ENCODE data around the gene PHF13.
"Not testable (repeated sequence)": the region's sequence is repeated elsewhere in the genome, so short reads cannot be mapped to it uniquely, and the experiment has no call there.

PHF13 gene

GRCh38 chr1:6587261-6588005 is 26.1 kb upstream of the PHF13 start:
- no peak for DNase-seq

- no peak for DNase-seq
These were observed 25.2 kb upstream of the PHF13 start for GRCh38 chr1:6588128-6588892.

GRCh38 chr1:6588893-6589520 is 24.5 kb upstream of the PHF13 start:
- no peak for DNase-seq

- DNase-seq = no peak
These were observed 23.5 kb upstream of the PHF13 start for GRCh38 chr1:6590046-6590445.

- no peak for DNase-seq
These were observed 22.3 kb upstream of the PHF13 start for GRCh38 chr1:6591222-6591621.

- DNase-seq = no peak
These were observed 21.9 kb upstream of the PHF13 start for GRCh38 chr1:6591644-6592043.

GRCh38 chr1:6592441-6592840 is 21.1 kb upstream of the PHF13 start:
- no peak for DNase-seq

- no peak for DNase-seq
These were observed 20.5 kb upstream of the PHF13 start for GRCh38 chr1:6592865-6593593.

- no peak for DNase-seq
These were observed 19.7 kb upstream of the PHF13 start for GRCh38 chr1:6593810-6594209.

- no peak for DNase-seq
These were observed 18.4 kb upstream of the PHF13 start for GRCh38 chr1:6594977-6595740.

GRCh38 chr1:6596351-6596750 is 17.2 kb upstream of the PHF13 start:
- no peak for DNase-seq

- no peak for DNase-seq
These were observed 16.4 kb upstream of the PHF13 start for GRCh38 chr1:6596886-6597776.

GRCh38 chr1:6597777-6598131 is 15.8 kb upstream of the PHF13 start:
- no peak for DNase-seq

GRCh38 chr1:6599141-6599975 is 14.2 kb upstream of the PHF13 start:
- peak; percentile 78 for DNase-seq

GRCh38 chr1:6599991-6600390 is 13.5 kb upstream of the PHF13 start:
- not testable (repeated sequence) for DNase-seq

- no peak for DNase-seq
These were observed 13.0 kb upstream of the PHF13 start for GRCh38 chr1:6600410-6601048.

- peak; percentile 91 for DNase-seq
These were observed 12.2 kb upstream of the PHF13 start for GRCh38 chr1:6601049-6601922.

GRCh38 chr1:6601923-6602668 is 11.4 kb upstream of the PHF13 start:
- peak; percentile 41 for DNase-seq

All from activated CD4-positive, alpha-beta T cell treated with anti-CD3 and anti-CD28 coated beads for 48 hours (primary cell).